ENCODE measurements around the gene PGA5. TPM values are rescaled to one million over a fixed set of nuclear protein-coding genes. Genes with fewer than 3 reads are reported as not detected.

Gene PGA5
- total RNA-seq, 1 donor from 2014 or later = 0.79 TPM

DNA sequence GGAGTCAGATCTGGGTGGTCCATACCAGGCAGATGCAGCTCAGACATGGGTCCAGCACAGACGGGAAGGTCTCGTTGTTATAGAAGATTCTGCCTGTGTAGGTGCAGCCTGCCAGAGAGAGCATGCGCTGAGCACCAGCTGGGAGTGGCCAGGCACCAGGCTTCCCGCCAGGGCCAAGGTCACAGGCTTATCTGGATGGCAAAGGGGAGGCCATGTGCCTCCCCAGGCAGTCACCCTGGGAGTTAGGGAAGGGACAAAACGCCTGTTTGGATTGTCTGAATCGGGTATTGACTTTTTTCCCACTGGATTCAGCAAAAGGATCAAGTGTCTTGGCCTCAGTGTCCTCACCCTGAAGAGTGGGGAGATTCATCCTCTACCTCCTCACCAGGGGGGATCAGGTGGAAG is 26.5 kb downstream of the PGA5 start:
- H3K4me3 Mint-ChIP-seq (ENCODE audit: unreplicated experiment) = no peak overlapping the region
- no peaks in the 10 kb centered on the region for H3K4me1 ChIP-seq (ENCODE audit: insufficient read depth, low read length)
- H3K27me3 Mint-ChIP-seq (ENCODE audit: low read depth, unreplicated experiment) = peaks cover 2% of the 10 kb centered on the region
- no peak for TF ChIP-seq EZH2 (IDR thresholded peaks at IDR 0.05; ENCODE audit: insufficient read depth, low read length)
- TF ChIP-seq, protein P1, sequence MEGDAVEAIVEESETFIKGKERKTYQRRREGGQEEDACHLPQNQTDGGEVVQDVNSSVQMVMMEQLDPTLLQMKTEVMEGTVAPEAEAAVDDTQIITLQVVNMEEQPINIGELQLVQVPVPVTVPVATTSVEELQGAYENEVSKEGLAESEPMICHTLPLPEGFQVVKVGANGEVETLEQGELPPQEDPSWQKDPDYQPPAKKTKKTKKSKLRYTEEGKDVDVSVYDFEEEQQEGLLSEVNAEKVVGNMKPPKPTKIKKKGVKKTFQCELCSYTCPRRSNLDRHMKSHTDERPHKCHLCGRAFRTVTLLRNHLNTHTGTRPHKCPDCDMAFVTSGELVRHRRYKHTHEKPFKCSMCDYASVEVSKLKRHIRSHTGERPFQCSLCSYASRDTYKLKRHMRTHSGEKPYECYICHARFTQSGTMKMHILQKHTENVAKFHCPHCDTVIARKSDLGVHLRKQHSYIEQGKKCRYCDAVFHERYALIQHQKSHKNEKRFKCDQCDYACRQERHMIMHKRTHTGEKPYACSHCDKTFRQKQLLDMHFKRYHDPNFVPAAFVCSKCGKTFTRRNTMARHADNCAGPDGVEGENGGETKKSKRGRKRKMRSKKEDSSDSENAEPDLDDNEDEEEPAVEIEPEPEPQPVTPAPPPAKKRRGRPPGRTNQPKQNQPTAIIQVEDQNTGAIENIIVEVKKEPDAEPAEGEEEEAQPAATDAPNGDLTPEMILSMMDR (IDR thresholded peaks at IDR 0.05; ENCODE audit: insufficient read depth, low read depth, low read length) = no peak
- DNase-seq (ENCODE audit: low read depth) (no peak), FAIRE-seq (no peak)
- H3K4me1 Mint-ChIP-seq (ENCODE audit: low read depth, unreplicated experiment) = peaks cover 3% of the 10 kb centered on the region
- H3K4me2 ChIP-seq (ENCODE audit: low read length) = no peak overlapping the region
- H4K20me1 ChIP-seq (ENCODE audit: insufficient read depth, low read length) = peaks cover 4% of the 10 kb centered on the region
- H3K27me3 ChIP-seq (ENCODE audit: insufficient read depth, low read length) = no peaks in the 10 kb centered on the region
- peak overlapping the region; percentile 53 for H3K27ac Mint-ChIP-seq (ENCODE audit: unreplicated experiment)
- H3K79me2 ChIP-seq (ENCODE audit: insufficient read depth, low read length) = no peaks in the 10 kb centered on the region
- H3K9ac ChIP-seq (ENCODE audit: low read length) = no peak overlapping the region
- H2AFZ ChIP-seq (ENCODE audit: low read depth, low read length) = no peak overlapping the region
- peaks cover 10% of the 10 kb centered on the region for H3K36me3 Mint-ChIP-seq (ENCODE audit: low read depth, unreplicated experiment)
- H3K4me3 ChIP-seq (ENCODE audit: insufficient read depth, low read depth, low read length) = no peak overlapping the region
- H3K36me3 ChIP-seq (ENCODE audit: insufficient read depth, low read length) = no peaks in the 10 kb centered on the region
- no peaks in the 10 kb centered on the region for H3K9me3 Mint-ChIP-seq (ENCODE audit: unreplicated experiment)
- H3K9me3 ChIP-seq (ENCODE audit: insufficient read depth, low read depth, low read length) = no peaks in the 10 kb centered on the region
- H3K27ac ChIP-seq (ENCODE audit: low read depth, low read length) = no peak overlapping the region

DNA sequence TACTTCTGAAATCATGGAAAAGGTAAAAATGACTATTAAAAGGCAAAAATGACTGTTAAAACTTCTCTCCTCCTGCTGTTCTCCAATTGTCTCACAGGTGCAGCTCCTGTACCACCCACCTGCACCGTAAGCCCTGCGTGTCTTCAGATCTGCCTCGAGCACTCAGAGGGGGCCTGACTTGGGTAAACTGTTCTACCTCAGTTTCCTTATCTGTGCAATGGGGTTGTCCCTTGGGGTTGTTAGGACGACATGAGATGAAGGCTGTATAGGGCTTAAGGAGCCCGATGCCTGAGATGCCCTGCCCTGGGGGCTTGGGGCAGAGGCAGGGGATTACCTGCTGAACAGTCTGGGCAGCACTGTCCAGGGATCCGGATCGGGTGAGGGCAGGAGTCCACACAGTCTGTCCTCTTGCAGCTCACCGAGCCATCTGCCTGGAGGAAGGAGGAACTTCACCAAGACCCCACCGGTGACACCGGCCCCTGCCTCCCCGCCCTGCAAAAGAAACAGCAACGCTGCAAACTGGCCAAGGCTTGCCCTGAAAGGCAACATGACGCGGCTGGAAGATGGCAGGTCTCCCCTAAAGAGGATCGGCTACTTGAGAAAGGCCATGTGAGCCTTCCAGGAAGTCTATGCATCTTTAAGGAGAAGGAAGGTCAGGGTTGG is 27.7 kb downstream of the PGA5 start:
- peaks cover 14% of the 10 kb centered on the region for H4K20me1 ChIP-seq (ENCODE audit: insufficient read depth, low read length)
- no peaks in the 10 kb centered on the region for H3K36me3 ChIP-seq (ENCODE audit: insufficient read depth, low read length)
- H3K4me2 ChIP-seq (ENCODE audit: low read length) = no peak overlapping the region
- no peak overlapping the region for H2AFZ ChIP-seq (ENCODE audit: low read depth, low read length)
- Mint-ChIP-seq H3K9me3 (ENCODE audit: unreplicated experiment) (no peaks in the 10 kb centered on the region), H3K27ac (ENCODE audit: unreplicated experiment) (no peak overlapping the region), H3K36me3 (ENCODE audit: low read depth, unreplicated experiment) (peaks cover 9% of the 10 kb centered on the region), H3K4me3 (ENCODE audit: unreplicated experiment) (no peak overlapping the region), H3K4me1 (ENCODE audit: low read depth, unreplicated experiment) (peaks cover 3% of the 10 kb centered on the region), H3K27me3 (ENCODE audit: low read depth, unreplicated experiment) (no peaks in the 10 kb centered on the region)
- no peak overlapping the region for H3K9ac ChIP-seq (ENCODE audit: low read length)
- no peaks in the 10 kb centered on the region for H3K4me1 ChIP-seq (ENCODE audit: insufficient read depth, low read length)
- no peak for TF ChIP-seq EZH2 (IDR thresholded peaks at IDR 0.05; ENCODE audit: insufficient read depth, low read length)
- TF ChIP-seq, protein P1 (IDR thresholded peaks at IDR 0.05; ENCODE audit: insufficient read depth, low read depth, low read length) = no peak
- FAIRE-seq (no peak), DNase-seq (ENCODE audit: low read depth) (no peak)
- H3K4me3 ChIP-seq (ENCODE audit: insufficient read depth, low read depth, low read length) = no peak overlapping the region
- H3K27me3 ChIP-seq (ENCODE audit: insufficient read depth, low read length) = no peaks in the 10 kb centered on the region
- H3K79me2 ChIP-seq (ENCODE audit: insufficient read depth, low read length) = no peaks in the 10 kb centered on the region
- no peak overlapping the region for H3K27ac ChIP-seq (ENCODE audit: low read depth, low read length)
- H3K9me3 ChIP-seq (ENCODE audit: insufficient read depth, low read depth, low read length) = no peaks in the 10 kb centered on the region

DNA sequence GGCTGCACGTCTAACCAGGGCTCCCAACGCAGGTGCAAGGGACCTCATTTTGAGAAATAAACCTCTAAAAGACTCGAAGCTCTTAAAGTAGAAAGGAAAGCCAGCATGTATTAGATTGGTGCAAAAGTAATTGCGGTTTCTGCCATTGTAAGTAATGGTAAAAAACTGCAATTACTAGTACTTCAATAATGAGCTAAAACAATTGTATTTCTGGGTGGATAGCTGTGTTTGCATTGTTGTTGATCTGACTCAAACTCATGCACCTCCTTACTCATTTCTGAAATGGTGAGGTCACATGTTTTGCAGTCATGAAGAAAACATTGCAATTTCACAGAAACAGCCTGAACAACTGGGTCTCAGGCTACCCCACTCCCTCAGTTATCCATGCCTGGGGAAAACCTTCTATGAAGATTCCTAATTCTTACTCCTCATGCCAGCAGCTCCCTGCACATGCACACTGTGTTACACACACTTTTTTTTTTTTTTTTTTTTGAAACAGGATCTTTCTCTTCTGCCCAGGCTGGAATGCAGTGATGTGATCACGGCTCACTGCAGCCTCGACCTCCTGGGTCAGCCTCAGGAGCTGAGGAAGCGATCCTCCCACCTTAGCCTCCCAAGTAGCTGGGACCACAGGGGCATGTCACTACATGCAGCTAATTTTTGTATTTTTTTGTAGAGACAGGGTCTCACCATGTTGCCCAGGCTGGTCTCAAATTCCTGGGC is 29.5 kb downstream of the PGA5 start:
- DNase-seq (ENCODE audit: low read depth) = peak; percentile 24

More for the DNA sequence above, 29.5 kb downstream of the PGA5 start:
- H3K4me1 Mint-ChIP-seq (ENCODE audit: low read depth, unreplicated experiment) = peaks cover 3% of the 10 kb centered on the region
- H3K36me3 ChIP-seq (ENCODE audit: insufficient read depth, low read length) = no peaks in the 10 kb centered on the region
- no peaks in the 10 kb centered on the region for H3K9me3 Mint-ChIP-seq (ENCODE audit: unreplicated experiment)
- peaks cover 21% of the 10 kb centered on the region for H4K20me1 ChIP-seq (ENCODE audit: insufficient read depth, low read length)
- H3K9ac ChIP-seq (ENCODE audit: low read length) = no peak overlapping the region
- TF ChIP-seq EZH2 (IDR thresholded peaks at IDR 0.05; ENCODE audit: insufficient read depth, low read length) = no peak
- TF ChIP-seq, protein P1 (IDR thresholded peaks at IDR 0.05; ENCODE audit: insufficient read depth, low read depth, low read length) = no peak
- H3K27me3 Mint-ChIP-seq (ENCODE audit: low read depth, unreplicated experiment) = no peaks in the 10 kb centered on the region
- no peak overlapping the region for H3K27ac Mint-ChIP-seq (ENCODE audit: unreplicated experiment)
- H3K4me3 ChIP-seq (ENCODE audit: insufficient read depth, low read depth, low read length) = no peak overlapping the region
- no peaks in the 10 kb centered on the region for H3K9me3 ChIP-seq (ENCODE audit: insufficient read depth, low read depth, low read length)
- no peak overlapping the region for H3K4me2 ChIP-seq (ENCODE audit: low read length)
- no peak for FAIRE-seq
- H2AFZ ChIP-seq (ENCODE audit: low read depth, low read length) = no peak overlapping the region
- no peaks in the 10 kb centered on the region for H3K79me2 ChIP-seq (ENCODE audit: insufficient read depth, low read length)
- peaks cover 19% of the 10 kb centered on the region for H3K36me3 Mint-ChIP-seq (ENCODE audit: low read depth, unreplicated experiment)
- H3K4me1 ChIP-seq (ENCODE audit: insufficient read depth, low read length) = no peaks in the 10 kb centered on the region
- H3K4me3 Mint-ChIP-seq (ENCODE audit: unreplicated experiment) = no peak overlapping the region
- no peak overlapping the region for H3K27ac ChIP-seq (ENCODE audit: low read depth, low read length)
- H3K27me3 ChIP-seq (ENCODE audit: insufficient read depth, low read length) = peaks cover 4% of the 10 kb centered on the region

Data from astrocyte (in vitro differentiated cells and primary cell).